Dedifferentiated amniotic fluid mesenchymal stem cell (primary cell): ENCODE data around the gene AIP.
A peak's percentile ranks its signal among the peaks of the same experiment; 100 is the strongest.

Experiments
- DNase-seq: peaks from one replicate; pipeline ENCODE4 v3.0.0-alpha.2; 2016; ENCODE audit errors: extremely low spot score

Gene AIP

GRCh38 chr11:67482827-67483798 is at the start of gene AIP:
TSS of gene AIP (plus strand) at chr11:67483026. CDS start at chr11:67483159, 133 bp downstream.
- DNase-seq = peak; percentile 99

- DNase-seq = no peak
Measured at GRCh38 chr11:67433536-67434394, 49.1 kb upstream of the AIP start.

DNA sequence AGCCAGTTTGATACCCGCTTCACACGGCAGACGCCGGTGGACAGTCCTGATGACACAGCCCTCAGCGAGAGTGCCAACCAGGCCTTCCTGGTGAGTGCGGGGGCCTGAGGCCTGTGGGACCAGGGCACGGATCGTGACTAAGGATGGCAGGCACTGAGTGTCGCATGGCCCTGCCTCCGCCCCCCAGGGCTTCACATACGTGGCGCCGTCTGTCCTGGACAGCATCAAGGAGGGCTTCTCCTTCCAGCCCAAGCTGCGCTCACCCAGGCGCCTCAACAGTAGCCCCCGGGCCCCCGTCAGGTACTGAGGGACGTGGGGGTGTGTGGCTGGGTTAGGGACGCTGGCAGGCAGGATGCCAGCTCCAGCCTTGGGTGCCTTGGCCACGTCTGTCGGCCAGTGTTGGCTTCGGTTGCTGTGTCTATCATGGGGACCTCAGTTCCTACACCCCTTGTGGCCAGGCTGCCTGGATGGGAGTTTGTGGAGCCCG is 48.4 kb upstream of the AIP start:
- DNase-seq = no peak

DNA sequence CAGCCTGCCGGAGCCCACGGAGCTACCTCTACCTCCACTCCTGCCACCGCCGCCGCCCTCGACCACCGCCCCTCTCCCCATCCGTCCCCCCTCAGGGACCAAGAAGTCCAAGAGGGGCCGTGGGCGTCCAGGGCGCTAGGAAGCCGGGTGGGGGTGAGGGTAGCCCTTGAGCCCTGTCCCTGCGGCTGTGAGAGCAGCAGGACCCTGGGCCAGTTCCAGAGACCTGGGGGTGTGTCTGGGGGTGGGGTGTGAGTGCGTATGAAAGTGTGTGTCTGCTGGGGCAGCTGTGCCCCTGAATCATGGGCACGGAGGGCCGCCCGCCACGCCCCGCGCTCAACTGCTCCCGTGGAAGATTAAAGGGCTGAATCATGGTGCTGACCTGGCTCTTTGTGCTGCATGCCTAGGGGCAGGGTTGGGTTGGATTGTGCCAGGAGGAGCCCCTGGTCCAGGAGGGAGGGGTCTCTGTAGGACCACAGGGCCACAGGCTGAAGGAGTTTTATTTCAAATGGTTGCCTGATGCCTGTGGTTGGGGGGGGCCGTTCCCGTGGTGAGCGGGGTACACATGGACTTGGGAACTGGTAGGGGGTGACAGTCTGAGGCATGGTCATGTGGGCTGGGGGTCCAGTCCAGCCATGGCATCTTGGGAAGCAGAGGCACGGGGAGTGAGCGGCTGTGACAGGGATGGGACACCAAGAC is 47.6 kb upstream of the AIP start:
- DNase-seq = no peak

DNA sequence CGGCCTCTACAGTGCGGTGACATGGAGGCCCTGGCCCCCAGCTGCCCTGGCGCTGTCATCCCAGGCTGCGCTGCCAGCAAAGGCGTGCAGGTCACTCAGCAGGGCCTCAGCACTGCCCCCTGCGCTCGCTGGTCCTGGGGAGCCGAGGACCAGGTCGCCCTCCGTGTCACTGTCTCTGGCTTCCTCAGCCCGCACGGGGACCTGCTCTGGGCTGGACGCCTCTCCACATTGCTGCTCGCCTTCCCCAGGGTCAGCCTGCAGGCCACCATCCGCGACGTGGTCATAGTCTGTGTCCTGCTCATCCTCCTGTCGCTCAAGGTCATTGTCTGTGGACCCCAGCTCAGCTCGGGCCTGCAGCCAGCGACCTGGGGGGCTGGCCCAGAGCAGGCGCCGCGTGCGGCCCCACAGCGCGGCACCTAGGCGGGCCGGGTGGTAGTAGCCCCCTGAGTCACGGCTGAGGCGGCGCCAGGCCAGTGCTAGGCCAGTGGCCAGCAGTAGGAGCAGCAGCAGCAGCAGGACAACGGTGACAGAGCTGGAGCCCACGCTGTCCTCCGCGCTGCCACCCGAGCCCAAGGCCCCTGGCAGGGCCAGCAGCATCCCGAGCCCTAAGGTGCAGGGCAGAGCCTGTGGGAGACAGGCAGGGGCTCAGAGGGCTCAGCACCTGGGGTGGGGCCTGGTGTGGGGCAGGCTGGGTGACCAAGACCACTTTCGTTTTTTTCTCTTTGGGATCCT is 46.9 kb upstream of the AIP start:
- DNase-seq = no peak

- DNase-seq = no peak
Measured at GRCh38 chr11:67436459-67437081, 46.3 kb upstream of the AIP start.

DNA sequence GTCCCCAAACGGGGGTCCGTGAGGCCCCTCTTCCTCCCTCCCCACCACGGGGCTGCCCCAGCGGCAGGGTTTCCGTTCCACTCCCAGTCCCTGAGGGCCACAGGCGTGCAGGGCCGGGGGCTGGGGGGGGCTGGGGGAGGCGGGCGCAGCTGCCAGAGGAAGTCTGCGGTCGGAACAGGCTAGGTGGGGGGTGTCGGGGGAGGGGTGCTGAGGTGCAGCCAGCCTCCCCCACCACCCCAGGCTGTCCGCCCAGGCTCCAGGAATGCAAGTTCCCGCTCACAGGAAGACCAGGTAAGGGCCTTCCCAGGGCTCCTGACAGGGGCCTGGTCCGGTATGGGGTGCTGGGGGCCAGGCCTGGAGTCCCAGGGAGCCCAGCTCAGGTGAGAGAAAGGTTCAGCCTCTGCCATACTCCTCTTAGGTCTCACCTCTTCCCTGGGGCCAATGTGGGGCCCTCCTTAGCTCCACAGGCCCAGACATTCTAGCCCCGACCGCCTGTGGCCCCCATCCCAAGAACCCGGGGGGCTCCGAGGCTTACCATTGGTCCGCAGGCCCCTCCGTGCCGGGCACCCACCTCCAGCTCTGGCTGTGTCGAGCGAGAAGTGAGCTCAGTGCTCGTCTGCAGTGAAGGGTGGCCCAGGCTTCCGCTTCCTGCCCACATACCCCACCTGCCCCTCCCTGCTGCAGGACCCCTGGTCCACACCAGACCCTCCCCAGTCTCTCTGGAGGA is 45.6 kb upstream of the AIP start, which contains the start of gene PTPRCAP:
TSS of gene PTPRCAP (minus strand) at position 601 of the 727 bp plus-strand sequence. CDS start at position 538, 63 bp downstream.
- no peak for DNase-seq

DNA sequence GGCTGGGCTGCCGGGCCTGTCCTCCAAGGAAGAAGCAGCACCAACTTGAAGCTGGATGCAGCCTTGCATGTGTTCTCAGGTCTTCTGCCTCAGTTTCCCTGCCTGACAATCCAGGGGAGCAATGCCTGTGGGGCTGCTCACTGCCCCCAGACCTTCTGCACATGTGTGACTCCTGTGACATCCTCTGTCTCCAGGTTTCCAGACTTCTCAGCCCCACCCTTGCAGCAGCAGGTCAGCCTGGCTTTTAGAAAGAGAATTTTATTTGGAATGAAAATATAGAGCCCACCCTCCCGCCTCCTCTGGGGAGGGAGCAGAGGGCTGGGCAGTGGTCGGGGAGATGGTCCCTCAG is 45.0 kb upstream of the AIP start:
- no peak for DNase-seq

DNA sequence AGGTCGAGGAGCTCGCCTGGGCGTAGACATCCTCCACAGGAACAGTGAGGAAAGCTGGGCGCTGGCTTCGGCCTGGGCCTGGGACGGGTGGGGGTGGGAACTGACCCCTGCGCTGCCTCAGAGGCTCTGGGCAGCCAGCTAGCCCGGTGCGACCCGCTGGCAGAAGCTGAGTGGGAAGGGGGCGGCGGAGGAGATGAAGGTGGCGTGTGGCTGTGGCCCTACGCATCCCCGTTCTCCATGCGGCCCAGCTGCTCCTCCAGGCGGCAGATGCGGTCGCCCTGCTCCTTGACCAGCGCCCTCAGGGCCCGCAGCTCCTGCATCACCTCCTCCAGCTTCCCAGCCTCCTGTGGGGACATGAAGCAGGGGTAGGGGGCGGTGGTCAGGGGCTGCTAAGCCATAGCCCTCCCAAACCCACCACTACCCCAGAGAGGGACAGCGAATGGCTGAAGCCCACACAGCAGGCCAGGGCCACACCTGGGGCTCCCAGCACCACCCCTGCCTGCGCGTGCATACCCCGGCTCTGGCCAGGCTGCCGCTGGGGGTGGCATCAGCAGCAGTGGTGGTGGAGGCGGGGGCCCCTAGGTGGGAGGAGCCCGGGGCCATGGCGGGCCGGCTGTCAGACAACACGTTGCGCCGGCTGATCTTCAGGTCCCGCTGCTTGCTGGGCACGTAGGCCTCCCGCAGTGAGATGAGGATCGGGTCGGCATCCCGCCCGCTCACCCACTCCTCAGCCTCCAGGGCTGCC is 44.5 kb upstream of the AIP start:
- DNase-seq = no peak

DNA sequence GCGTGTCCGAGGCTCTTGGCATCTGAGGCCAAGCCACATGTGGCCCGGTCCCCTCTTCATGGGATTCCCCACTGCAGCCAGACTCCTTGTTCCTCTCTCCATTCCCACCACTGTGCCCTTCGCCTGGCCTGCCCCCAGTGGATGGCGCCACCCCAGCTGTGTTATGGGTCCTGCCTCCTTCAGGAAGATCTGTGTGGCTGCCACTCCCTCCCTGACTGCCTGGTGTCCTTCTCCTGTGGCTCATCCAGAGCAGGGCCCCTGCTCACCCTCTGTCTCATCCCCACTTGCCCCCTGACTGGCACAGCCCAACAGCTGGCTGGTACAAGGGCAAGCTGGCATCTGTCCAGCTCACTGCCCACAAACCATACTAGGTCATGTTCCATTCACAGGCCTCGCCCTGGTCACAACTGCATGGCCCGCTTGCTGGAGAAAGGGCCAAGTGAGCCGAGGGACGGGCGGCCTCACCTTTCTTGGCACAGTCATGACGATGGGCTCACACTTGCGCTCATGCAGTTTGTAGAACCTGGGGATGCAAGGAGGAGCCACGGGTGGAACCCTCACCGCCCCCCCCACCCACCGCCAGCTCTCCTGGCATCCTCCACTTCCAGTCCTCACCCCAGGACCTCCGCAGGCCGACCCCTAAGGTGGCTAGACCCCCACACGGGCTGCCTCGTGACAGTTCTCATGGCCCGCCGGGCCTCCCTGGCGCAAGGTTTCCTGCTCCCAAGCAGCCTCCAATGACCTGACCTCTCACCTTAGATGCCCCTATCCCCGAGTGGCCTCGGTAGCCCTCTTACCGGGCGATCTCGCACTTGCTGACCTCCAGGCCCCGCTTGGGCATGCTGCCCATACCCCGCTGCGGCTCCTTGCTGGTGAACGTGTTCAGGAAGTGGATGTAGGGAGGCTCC is 43.3 kb upstream of the AIP start:
- no peak for DNase-seq

- no peak for DNase-seq
Measured at GRCh38 chr11:67440229-67441097, 42.4 kb upstream of the AIP start.

DNA sequence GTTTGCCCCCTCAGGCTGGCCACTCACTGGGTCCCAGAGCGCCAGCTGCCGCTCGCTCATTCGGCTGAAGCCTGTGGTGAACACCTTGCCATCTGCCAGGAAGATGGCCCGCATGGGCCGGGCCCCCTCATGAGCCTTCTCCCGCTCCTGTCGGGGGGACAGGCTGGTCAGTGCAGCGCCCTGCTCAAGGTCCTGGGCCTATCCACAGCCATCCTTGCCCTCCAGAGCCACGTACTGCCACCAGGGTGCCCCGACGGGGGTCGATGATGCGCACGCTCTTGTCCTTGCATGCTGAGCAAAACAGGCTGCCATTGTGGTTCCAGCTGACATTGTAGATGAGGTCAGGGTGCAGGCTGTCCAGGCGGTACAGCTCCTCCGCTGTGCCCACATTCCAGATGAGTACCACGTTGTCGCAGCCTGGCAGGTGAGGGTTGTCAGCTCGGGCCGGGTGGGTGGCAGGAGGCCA is 41.7 kb upstream of the AIP start:
- no peak for DNase-seq

GRCh38 chr11:67441731-67442351 is 41.0 kb upstream of the AIP start:
- DNase-seq = no peak

DNA sequence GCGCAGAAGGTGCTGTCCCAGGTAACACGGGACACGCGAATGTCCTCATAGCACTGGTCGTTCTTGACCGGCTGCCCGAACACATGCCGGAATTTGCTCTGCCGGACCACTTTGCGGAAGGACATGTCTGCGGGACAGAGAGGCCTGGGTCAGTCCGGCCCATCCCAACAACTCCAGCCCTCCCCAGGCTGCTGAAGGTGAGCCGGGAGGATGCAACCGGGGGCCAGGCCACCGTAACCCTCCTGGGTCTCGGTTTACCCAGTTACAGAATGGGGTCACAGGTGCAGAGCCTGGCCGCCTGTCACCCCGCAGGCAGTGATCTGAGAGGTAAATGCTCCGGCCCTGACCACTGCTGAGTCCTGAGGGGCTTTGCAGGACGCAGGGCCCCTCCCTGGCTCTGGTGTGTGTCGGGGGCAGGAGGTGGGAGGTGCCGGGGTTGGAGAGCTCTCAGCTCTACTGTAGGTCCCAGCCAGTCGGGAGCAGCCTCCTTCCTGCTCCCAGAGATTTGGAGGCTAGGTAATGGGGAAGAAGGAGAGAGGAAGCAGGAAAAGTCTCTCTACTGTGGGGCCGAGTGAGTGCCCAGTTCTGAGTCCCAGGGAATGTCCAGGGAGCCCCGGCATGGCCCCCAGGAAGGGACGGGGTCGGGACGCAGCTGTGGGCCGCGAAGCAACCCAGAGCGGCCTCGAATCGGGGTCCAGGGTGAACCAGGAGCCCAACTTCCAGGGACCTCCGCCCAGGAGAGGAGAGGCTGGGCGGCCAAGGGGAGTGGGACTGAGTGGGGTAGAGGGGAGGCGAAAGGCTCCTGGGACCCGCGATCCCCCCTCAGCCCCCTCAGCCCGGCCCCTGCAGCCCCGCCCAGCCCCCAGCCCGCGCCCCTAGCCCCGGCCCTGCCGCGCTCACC is 40.1 kb upstream of the AIP start:
- no peak for DNase-seq

- DNase-seq = no peak
Measured at GRCh38 chr11:67445515-67445914, 37.3 kb upstream of the AIP start.

DNA sequence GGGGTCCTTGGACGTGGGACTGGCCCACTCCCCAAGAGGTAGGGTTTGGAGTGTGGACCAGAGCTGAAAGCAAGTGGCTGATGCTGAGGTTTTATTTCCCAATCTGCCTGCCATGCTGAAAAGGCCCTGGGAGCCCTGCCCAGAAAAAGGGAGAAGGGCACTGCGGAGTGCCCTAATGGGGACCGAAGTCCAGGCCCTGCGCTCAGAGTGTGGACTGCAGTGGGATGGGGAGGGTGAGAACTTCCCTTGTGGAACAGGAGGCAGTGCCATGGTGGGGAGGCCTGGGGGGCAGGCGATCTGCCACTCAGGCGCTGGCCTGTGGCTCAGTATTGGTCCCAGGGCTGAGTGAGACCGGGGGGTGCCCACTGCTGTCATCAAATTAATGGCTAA is 34.6 kb upstream of the AIP start:
- no peak for DNase-seq
